Measurements from ENCODE around the gene ERN1. TPM values are rescaled to one million over a fixed set of nuclear protein-coding genes. Genes with fewer than 3 reads are reported as not detected.

ERN1 gene
- polyA plus RNA-seq, 1 donor from 2014 or later, result 2.3 TPM

GRCh38 chr17:64064331-64064730, 65.6 kb downstream of the ERN1 start:
- Histone ChIP-seq H3K9me3 (ENCODE audit: low read length) (peaks cover 4% of the 10 kb centered on the region), H3K27ac (ENCODE audit: low read length) (no peak overlapping the region), H3K4me3 (ENCODE audit: low read length) (no peak overlapping the region), H3F3A (ENCODE audit: insufficient read depth, low read length, poor library complexity, severe bottlenecking) (no peaks in the 10 kb centered on the region), H3K36me3 (ENCODE audit: insufficient read depth, low read length) (peaks cover 7% of the 10 kb centered on the region), H3K79me2 (replicated peaks; ENCODE audit: insufficient read depth, low read length) (no peaks in the 10 kb centered on the region), H3K9me2 (ENCODE audit: insufficient read depth, low read length) (no peaks in the 10 kb centered on the region), H4K20me1 (ENCODE audit: insufficient read depth) (no peaks in the 10 kb centered on the region), H2AFZ (ENCODE audit: low read depth, low read length) (no peak overlapping the region), H3K4me2 (ENCODE audit: low read length) (no peak overlapping the region), H3K27me3 (ENCODE audit: insufficient read depth, low read depth, low read length) (no peaks in the 10 kb centered on the region), H3K9ac (ENCODE audit: low read length) (no peak overlapping the region)
- TF ChIP-seq TAF1 (IDR thresholded peaks at IDR 0.05; ENCODE audit: low read depth) (no peak), SMC3 (conservative IDR thresholded peaks at IDR 0.05; ENCODE audit: poor library complexity) (no peak), CTCF (IDR thresholded peaks at IDR 0.05; ENCODE audit: poor library complexity, severe bottlenecking) (no peak), EP300 (conservative IDR thresholded peaks at IDR 0.05; ENCODE audit: poor library complexity, severe bottlenecking) (no peak), POLR2AphosphoS5 (IDR thresholded peaks at IDR 0.05) (no peak), REST (IDR thresholded peaks at IDR 0.05; ENCODE audit: borderline replicate concordance) (no peak), RAD21 (conservative IDR thresholded peaks at IDR 0.05) (no peak), MXI1 (conservative IDR thresholded peaks at IDR 0.05; ENCODE audit: poor library complexity, severe bottlenecking) (no peak)

GRCh38 chr17:64063766-64064224, 66.1 kb downstream of the ERN1 start:
- no peak overlapping the region for H3K4me2 ChIP-seq (ENCODE audit: low read length)
- peaks cover 6% of the 10 kb centered on the region for H3K36me3 ChIP-seq (ENCODE audit: insufficient read depth, low read length)
- peaks cover 4% of the 10 kb centered on the region for H3K9me3 ChIP-seq (ENCODE audit: low read length)
- H3K9ac ChIP-seq (ENCODE audit: low read length), result no peak overlapping the region
- no peaks in the 10 kb centered on the region for H3K9me2 ChIP-seq (ENCODE audit: insufficient read depth, low read length)
- H3F3A ChIP-seq (ENCODE audit: insufficient read depth, low read length, poor library complexity, severe bottlenecking), result no peaks in the 10 kb centered on the region
- TF ChIP-seq TAF1 (IDR thresholded peaks at IDR 0.05; ENCODE audit: low read depth) (no peak), POLR2AphosphoS5 (IDR thresholded peaks at IDR 0.05) (no peak), MXI1 (conservative IDR thresholded peaks at IDR 0.05; ENCODE audit: poor library complexity, severe bottlenecking) (no peak), REST (IDR thresholded peaks at IDR 0.05; ENCODE audit: borderline replicate concordance) (no peak), SMC3 (conservative IDR thresholded peaks at IDR 0.05; ENCODE audit: poor library complexity) (peak; percentile 41), EZH2 (IDR thresholded peaks at IDR 0.05; ENCODE audit: borderline replicate concordance, insufficient read depth, low read length, poor library complexity, severe bottlenecking) (no peak), RAD21 (conservative IDR thresholded peaks at IDR 0.05) (no peak), CTCF (IDR thresholded peaks at IDR 0.05; ENCODE audit: poor library complexity, severe bottlenecking) (peak; percentile 24)
- H4K20me1 ChIP-seq (ENCODE audit: insufficient read depth), result no peaks in the 10 kb centered on the region
- H3K4me3 ChIP-seq (ENCODE audit: low read length), result no peak overlapping the region
- H2AFZ ChIP-seq (ENCODE audit: low read depth, low read length), result no peak overlapping the region
- no peak overlapping the region for H3K27ac ChIP-seq (ENCODE audit: low read length)
- H3K79me2 ChIP-seq (replicated peaks; ENCODE audit: insufficient read depth, low read length), result no peaks in the 10 kb centered on the region
- no peaks in the 10 kb centered on the region for H3K27me3 ChIP-seq (ENCODE audit: insufficient read depth, low read depth, low read length)

All from neural cell (in vitro differentiated cells).